COLO668 (cell line): ENCODE results near the gene EIF4B.

Experiments used
- DNase-seq: peaks from one replicate; lab custom pipeline; 2025; ENCODE audit not compliant: unreplicated experiment; lab: John Stamatoyannopoulos, UW

EIF4B gene

GRCh38 chr12:53068811-53069585 is 62.7 kb downstream of the EIF4B start:
- no peak for DNase-seq

DNA sequence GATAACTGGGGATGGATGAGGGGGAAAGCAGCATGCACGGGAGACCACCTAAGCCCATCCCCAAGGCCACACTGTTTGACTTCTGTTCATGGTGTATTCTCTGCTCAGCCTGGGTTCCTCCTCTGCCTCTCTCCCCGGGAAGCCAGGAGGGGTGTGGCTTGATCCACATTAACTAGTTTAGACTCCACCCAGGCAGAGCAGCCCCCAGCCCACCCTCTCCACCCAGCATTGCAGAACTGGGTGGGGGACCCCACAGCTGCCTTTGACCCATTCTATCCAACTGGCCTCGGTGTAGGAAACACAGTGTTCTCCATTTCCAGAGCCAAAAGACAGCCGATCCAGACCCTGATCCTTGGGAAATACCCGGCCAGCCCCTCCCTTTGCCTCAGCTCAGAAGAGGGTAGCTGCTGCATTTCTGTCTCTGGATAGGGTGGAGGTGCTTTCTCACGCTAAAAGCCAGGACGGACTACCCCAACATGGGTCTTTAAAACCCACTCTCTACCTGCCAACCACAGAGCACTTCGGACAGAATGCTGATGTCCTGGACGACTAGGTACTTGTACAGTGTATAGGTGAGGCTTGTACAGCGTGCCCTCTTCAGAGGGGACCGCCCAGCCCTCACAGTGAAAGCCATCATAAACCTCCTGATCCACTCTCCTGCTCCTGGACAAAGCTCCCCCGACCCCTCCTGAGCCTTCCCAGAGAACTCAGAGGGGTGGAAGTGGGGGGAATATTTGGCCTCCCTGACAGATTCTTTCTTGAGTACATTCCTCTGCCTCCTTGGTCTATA is 63.6 kb downstream of the EIF4B start:
- DNase-seq = no peak

- DNase-seq = no peak
Measured at GRCh38 chr12:53070877-53071492, 64.7 kb downstream of the EIF4B start.

DNA sequence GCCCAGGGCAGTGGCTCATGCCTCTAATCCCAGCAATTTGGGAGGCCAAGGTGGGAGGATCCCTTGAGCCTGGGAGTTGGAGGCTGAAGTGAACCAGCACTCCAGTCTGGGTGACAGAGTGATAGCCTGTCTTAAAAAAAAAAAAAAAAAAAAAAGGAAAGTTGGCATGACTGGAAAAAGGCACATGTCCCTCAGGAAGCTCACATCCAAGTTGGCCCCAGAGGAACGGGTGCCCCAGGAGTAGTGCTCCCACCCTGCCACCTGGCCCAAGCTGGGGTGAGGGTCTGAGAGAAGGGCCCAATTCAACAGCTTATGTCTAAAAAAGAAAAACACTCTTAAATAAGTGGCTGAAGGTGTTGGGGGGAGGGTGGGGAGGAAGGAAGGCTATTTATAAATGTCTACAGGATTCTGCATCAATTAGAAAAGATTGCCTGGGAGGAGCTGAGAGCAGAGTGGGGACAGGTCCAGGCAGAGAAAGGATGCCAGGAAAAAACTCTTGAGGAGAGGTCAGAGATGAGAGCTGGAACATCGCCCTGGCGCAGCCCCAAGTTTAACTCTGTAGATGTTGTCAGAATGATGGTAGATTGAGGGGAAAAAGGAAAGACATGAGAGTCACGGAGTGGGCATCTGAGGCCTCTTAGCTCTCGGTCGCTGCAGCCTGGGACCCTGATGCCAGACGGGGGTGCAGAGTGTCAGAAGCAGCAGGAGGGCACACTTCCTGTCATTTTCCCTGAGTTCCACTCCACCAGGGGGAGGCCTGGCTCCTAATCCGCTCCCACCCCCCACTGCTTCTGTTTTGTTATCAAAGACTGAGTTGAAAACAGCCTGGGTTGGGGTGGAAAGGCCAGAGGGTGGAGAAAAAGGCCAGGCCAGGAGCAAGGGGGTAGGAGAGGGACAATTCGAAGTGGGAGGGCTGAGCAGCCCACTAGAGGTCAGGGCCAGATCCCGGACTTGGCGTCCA is 65.6 kb downstream of the EIF4B start:
- DNase-seq = no peak

- no peak for DNase-seq
Measured at GRCh38 chr12:53073881-53074280, 67.6 kb downstream of the EIF4B start.

DNA sequence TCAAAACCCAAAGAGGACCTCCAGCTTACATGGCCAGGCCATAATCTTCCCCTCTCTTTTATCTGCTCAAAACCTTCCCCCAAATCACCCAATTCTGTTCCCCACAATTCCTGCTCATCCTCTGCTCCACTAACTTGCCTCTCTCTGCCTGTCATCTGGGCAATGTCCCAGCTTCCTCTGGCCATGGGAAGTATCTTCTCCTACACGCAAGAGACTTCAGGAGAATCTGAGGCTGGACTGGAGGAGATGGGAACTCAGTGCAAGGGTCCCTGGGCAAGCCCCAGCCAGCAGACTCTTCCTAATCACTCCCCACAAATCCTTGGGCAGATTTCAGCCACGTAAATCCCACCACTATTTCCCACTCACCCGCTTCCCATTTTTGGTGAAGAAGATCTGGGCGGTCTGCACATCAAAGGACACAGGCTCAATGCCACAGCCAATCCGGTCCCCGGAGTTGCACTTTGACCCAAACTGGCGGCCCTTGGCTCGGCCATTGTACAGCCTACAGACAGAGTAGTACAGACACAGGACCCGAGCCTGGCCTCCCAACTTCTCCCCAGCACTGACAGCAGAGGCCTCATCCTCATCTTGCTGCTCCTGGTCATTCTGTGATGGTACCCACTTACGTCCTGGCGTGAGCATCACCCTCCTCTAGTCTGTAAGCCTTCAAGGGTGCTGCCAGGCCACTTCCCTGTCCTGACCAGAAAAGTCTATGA is 68.2 kb downstream of the EIF4B start:
- DNase-seq = no peak

DNA sequence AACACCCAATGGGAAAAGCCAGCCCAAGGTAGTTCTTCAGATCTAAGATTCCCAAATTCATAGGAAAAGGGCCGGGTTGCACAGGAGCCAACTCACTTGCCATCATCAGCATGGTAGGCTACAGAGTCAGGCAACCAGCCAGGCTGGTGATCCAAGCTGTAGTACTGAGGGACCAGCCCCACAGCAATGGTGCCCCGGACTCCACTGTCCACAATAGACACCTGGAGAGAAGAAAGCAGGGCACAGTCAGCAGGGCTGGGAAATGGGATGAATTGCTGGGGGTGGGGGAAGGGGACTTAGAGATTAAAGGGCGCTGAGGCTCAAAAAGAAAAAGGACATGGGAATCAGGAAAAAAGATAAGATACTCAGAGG is 68.7 kb downstream of the EIF4B start:
- DNase-seq = no peak

DNA sequence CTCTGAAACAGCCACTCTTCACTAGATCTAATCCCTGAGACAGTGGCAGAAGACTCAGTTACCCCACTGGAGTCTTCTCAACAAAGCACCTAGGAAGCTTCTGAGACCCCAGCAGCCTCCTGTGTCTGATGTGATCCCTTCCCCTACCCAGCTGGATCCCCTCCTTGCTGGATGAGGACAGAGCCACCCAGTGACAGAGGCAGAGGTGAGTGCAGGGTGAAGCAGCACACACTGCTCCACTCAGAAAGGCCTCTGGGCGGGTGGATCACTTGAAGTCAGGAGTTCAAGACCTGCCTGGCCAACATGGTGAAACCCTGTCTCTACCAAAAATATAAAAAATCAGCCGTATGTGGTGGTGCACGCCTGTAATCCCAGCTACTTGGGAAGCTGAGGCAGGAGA is 70.2 kb downstream of the EIF4B start:
- DNase-seq = no peak

GRCh38 chr12:53077030-53077429 is 70.8 kb downstream of the EIF4B start:
- DNase-seq = no peak

DNA sequence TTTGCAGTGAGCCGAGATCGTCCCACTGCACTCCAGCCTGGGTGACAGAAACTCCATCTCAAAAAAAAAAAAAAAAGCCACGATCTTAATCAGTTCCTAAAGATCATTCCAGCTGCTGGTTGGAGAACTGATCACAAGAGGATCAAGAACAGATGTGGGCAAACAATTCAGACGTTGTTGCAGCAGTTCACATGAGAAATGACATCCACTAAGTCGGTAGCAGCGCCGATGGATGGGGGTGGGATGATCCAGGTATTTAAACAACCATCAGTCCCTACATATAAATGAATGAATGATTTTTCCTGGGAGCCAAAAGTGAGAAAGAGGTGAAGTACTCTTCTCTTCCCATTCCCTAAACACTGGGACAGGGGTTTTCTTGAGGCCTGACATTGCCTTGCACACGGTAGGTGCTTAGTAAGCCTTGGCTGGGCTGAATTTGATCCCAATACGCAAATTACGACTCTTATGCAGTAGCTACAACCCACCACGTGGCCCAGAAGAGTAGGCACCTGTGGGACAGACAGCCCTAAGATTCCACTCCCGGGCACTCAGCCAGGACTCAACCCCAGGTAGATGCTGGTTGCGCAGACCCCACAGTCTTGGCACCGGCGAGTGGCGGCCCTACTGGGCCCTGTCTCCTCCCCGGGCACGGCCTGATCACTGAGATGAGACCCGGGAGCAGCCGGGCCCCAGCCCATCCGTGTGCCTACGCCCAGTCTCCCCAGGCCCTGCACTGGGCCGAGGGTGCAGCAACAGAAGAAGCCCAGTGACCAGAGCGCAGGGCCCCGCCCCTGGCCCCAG is 72.4 kb downstream of the EIF4B start:
- DNase-seq = no peak

GRCh38 chr12:53079226-53080117 is 73.2 kb downstream of the EIF4B start, which contains the start of gene SPRYD3:
SPRYD3 (minus strand) TSS chr12:53079390; CDS start chr12:53079333, 57 bp downstream.
- peak; percentile 91 for DNase-seq

DNA sequence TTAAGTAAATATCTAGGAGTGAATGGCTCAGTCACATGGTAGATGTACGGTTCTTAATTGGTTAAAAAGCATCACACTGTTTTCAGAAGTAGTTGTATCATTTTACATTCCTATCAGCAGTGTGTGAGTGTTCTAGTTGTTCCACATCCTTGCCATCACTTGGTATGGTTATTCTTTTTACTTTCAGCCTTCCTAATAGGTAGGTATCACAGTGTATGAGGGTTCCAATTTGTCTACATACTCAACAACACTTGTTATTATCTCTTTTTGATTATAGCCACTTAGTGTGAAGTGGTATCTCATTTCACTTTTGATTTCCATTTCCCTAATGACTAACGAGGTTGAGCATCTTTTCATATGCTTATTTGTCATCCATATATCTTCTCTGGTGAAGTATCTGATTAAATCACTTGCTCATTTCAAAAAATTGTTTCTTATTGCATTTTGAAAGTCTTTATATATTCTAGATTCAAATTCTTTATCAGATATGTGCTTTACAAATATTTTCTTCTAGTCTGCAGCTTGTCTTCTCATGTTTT is 76.5 kb downstream of the EIF4B start:
- no peak for DNase-seq

DNA sequence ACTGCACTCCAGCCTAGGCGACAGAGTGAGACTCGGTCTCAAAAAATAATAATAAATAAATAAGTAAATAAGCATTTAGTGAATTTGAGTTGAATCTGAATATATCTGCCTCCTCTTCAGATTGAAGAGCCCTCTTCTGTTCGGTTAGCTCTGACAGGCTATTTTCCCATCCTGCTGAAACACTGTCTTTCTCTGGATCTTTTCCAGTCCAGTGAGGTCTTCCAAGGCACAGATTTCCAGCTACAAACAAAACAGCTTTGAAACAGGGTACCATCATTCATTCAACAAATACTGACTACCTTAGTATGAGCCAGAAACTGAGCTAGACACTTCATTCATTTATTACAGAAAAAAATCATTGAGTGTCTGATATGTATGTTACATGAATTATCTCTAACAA is 80.1 kb downstream of the EIF4B start:
- DNase-seq = no peak

- DNase-seq = no peak
Measured at GRCh38 chr12:53090105-53090504, 83.8 kb downstream of the EIF4B start.

DNA sequence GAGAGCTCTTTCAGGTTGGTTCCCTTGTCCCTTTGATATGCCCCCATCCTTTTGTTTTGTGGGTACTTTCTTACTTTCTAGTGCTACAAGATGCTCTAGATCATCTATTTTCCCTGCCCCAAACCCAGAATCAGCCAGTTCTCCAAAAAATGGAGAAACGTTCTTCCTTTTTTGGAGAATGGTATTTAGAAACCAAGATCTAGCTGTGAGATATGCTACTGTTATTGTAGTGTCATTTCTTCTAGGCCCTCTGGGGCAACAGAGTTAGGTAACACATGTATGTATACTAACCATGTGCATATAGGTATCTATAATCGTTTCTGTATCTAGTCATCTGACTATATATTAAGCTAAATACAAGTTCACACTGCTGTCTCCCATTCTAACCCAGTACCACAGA is 84.3 kb downstream of the EIF4B start:
- no peak for DNase-seq

DNA sequence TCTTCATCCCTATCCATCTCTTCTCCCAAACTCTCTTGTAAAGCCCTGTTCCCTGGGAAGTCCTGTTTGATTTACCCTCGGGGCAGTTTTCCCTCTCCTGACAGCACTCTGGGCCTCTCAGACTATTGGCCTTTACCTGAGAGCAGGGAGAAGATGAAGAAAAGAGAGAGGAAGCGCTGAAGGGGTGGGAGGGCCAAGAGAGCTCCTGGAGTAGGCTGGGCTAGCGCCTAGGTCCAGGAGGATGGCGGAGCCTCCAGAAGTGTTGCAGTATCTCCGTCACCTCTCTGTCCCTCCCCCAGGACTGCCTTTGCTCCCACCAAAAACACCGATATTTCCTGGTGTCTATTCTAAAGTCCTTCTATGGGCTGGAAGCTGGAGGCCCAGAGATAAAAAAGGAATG is 85.5 kb downstream of the EIF4B start:
- DNase-seq = no peak
